ENCODE results near the gene VDAC2. TPM values are rescaled to one million over a fixed set of nuclear protein-coding genes. Genes with fewer than 3 reads are reported as not detected.
"Not testable (repeated sequence)": the region's sequence is repeated elsewhere in the genome, so short reads cannot be mapped to it uniquely, and the experiment has no call there.

The VDAC2 gene
- total and polyA plus RNA-seq, 8 donors: 140 to 187 (median 168) TPM

- no peaks in the 10 kb centered on the region for H3K36me3 ChIP-seq
- no peak for ATAC-seq
- H3K27me3 ChIP-seq: no peaks in the 10 kb centered on the region
- DNase-seq: no peak
- intact Hi-C loops (cut with DNase I): no loop called here
- no peak overlapping the region for H3K27ac ChIP-seq
- no peak overlapping the region for H3K4me3 ChIP-seq
- H3K9me3 ChIP-seq: no peaks in the 10 kb centered on the region
- peaks cover 0 to 19% of the 10 kb centered on the region in 2 donors for H3K4me1 ChIP-seq
- no peak for TF ChIP-seq CTCF (IDR thresholded peaks at IDR 0.05)
Measured at GRCh38 chr10:75205908-75206307, 4.7 kb upstream of the VDAC2 start.

GRCh38 chr10:75206638-75207037 is 4.0 kb upstream of the VDAC2 start:
- intact Hi-C loops (cut with DNase I); ATAC-seq; H3K27ac ChIP-seq; H3K36me3 ChIP-seq; H3K9me3 ChIP-seq; H3K27me3 ChIP-seq; H3K4me3 ChIP-seq; DNase-seq: not testable (repeated sequence)
- H3K4me1 ChIP-seq: peaks cover 3 to 22% of the 10 kb centered on the region in 2 donors

GRCh38 chr10:75207079-75207856 is 3.3 kb upstream of the VDAC2 start:
- DNase-seq (no peak), ATAC-seq (no peak)
- Histone ChIP-seq H3K27me3 (no peaks in the 10 kb centered on the region), H3K9me3 (no peaks in the 10 kb centered on the region), H3K4me1 (peaks cover 10 to 28% of the 10 kb centered on the region in 2 donors), H3K36me3 (peaks cover 0 to 2% of the 10 kb centered on the region in 2 donors), H3K27ac (no peak overlapping the region), H3K4me3 (no peak overlapping the region)
- intact Hi-C loops (cut with DNase I): no loop called here
- TF ChIP-seq CTCF (IDR thresholded peaks at IDR 0.05): no peak

- ATAC-seq (no peak), DNase-seq (no peak)
- no peak for TF ChIP-seq CTCF (IDR thresholded peaks at IDR 0.05)
- Histone ChIP-seq H3K9me3 (no peaks in the 10 kb centered on the region), H3K36me3 (peaks cover 0 to 8% of the 10 kb centered on the region in 2 donors), H3K27ac (no peak overlapping the region), H3K27me3 (no peaks in the 10 kb centered on the region), H3K4me3 (no peak overlapping the region), H3K4me1 (peaks cover 11 to 30% of the 10 kb centered on the region in 2 donors)
- intact Hi-C loops (cut with DNase I): no loop called here
Measured at GRCh38 chr10:75207857-75208144, 2.8 kb upstream of the VDAC2 start.

- TF ChIP-seq CTCF (IDR thresholded peaks at IDR 0.05): no peak
- intact Hi-C loops (cut with DNase I): no loop called here
- Histone ChIP-seq H3K4me3 (no peak overlapping the region), H3K4me1 (peaks cover 11 to 32% of the 10 kb centered on the region in 2 donors), H3K9me3 (no peaks in the 10 kb centered on the region), H3K27ac (no peak overlapping the region), H3K36me3 (peaks cover 0 to 11% of the 10 kb centered on the region in 2 donors), H3K27me3 (no peaks in the 10 kb centered on the region)
- no peak for DNase-seq
- ATAC-seq: no peak
Measured at GRCh38 chr10:75208181-75208580, 2.4 kb upstream of the VDAC2 start.
